ENCODE measurements around the gene FANCI.
A peak's percentile ranks its signal among the peaks of the same experiment; 100 is the strongest.

FANCI gene

GRCh38 chr15:89333011-89333860 lies 89.5 kb downstream of the FANCI start:
- no peak for DNase-seq (ENCODE audit: low spot score)

DNA sequence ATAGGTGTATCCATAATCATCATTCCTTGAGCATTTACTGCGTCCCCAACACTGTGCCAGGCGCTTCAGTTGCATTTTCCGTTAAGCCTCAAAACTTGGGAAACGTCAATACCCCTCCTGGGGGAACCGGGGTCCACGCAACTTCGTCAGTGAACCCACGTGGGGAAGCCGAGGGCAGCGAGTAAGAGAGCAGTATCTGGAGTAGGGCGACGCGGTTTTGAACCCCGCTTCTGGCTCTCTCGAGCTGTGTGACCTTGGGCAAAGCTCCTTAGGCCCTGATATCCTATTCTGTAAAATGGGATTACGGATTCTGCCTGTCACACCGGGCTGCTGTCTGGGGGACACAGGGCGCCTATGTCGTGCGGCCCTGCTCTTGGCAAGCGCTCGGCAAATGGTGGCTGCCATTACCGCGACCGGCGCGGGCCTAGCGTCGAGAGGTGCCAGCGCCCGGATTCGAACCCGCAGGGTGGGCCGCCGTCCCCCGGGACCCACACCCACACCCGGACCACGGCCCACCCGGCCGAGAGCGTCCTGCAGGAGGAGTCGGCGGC lies 90.3 kb downstream of the FANCI start:
- no peak for DNase-seq (ENCODE audit: low spot score)

- peak; percentile 97 for DNase-seq (ENCODE audit: low spot score)
Observed at GRCh38 chr15:89334510-89335297, 90.9 kb downstream of the FANCI start, which contains the start of gene POLG. TSS of gene POLG (minus strand) at chr15:89334824. CDS start at chr15:89333754, 1,070 bp downstream.

DNA sequence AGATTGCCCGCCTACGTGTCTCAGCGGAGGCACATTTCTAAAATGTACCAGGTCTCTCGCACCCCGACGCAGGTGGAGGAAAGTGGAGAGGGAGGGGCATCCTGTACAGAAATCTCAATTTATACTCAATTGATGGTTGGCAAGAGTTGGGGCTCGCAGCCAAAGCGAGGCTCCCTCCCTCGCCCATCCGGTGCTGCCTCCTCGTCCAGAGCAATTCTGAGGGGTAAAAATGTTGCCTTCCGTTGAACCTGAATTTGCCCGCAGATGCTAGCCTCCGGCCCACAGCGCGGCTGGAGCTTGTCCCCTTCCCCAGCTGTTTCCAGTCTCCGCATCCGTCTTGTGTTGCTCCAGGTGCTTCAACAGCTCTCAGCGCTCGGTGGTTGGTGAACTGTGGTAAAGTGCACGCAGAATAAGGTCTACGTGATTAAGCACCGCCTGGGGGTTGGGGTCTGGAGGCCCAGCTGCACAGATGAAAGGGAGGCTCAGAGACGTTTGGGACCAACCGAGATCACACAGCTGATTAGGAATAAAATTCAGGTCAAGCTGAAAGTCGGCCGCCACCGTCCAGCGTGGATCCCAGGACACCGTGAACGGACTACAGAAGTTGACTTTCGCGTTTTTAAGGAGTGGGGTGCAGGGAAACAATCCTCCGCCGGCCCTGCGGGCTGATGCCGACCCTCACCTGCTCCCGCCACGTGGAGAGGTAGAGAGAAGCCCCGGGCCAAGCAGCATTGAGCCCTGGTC lies 91.7 kb downstream of the FANCI start:
- no peak for DNase-seq (ENCODE audit: low spot score)

DNA sequence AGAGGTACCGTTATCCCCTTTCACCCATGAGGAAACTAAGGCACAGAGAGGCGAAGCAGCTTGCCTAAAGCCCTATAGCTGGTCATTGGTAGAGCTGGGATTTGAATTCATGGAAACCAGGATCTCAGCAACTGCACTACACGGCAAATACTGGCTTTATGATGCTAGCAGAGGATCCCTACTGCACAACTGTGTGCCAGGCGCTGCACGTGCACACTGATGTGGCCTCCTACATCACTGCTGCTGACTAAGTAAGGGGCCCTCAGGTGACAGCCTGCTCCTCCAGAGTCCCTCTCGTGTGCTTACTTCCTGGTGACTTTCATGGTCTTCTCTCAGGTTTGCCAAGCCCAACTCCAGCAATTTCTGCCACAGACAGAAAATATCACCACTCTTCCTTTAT lies 94.3 kb downstream of the FANCI start:
- DNase-seq (ENCODE audit: low spot score) = no peak

- no peak for DNase-seq (ENCODE audit: low spot score)
Observed at GRCh38 chr15:89340573-89340972, 96.8 kb downstream of the FANCI start.

GRCh38 chr15:89341316-89342005 lies 97.7 kb downstream of the FANCI start:
- DNase-seq (ENCODE audit: low spot score) = no peak

DNA sequence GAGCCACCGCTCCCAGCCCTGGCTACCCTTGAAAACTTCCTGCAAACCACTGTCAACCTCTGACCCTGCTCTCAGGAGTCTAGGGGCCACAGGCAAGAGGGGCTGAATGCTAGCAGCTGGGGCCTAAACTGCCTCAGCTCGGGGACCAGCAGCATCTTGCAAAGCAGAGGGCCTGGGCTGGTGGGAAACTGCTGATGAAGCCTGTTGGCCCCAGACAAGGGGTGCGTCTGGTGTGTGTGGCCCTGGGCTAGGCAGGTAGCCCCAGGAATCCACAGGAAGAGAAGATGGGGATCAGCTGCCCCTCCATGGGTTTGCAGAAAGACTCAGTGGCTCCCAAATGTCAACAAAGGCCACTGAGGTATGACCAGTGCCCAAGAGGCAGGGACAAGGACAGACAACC lies 99.1 kb downstream of the FANCI start:
- DNase-seq (ENCODE audit: low spot score) = no peak

DNA sequence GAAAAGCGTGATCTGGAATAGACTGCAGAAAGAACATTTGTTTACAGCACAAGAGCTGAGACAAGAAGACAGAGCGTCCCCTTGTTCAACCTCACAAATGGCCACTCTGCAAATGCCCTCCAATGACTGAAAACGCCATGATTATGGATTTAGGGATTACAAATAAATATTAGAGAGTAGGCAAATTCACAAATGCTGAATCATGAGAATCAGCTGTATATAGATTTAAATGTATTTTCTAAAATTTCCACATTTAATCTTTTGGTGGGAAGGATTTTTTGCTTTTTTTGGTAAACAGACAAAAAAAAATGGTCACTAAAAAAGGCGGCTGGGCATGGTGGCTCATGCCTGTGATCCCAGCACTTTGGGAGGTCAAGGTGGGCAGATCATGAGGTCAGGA lies 101.5 kb downstream of the FANCI start:
- no peak for DNase-seq (ENCODE audit: low spot score)

GRCh38 chr15:89346516-89347231 lies 102.9 kb downstream of the FANCI start:
- no peak for DNase-seq (ENCODE audit: low spot score)

GRCh38 chr15:89349206-89349558 lies 105.4 kb downstream of the FANCI start:
- DNase-seq (ENCODE audit: low spot score) = no peak

DNA sequence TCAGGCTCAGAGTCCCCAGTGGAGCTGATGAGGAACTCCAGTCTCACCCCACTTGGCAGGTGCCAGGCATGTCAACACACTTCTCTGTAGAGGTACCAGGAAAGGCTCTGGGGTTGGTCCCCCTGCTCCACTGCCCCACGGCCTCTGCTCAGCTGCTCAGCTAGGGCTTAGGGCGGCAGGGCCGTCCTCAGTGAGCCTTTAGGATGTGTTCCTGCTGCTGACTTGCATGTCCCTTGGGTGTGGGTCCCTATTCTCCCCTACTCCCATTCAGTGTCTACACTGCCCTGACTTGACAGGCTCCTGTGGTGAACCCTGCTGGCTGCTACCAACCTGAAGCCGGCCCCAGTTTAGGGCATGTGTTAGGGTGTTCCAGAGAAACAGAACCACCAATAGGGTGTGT lies 108.7 kb downstream of the FANCI start:
- DNase-seq (ENCODE audit: low spot score) = no peak

DNA sequence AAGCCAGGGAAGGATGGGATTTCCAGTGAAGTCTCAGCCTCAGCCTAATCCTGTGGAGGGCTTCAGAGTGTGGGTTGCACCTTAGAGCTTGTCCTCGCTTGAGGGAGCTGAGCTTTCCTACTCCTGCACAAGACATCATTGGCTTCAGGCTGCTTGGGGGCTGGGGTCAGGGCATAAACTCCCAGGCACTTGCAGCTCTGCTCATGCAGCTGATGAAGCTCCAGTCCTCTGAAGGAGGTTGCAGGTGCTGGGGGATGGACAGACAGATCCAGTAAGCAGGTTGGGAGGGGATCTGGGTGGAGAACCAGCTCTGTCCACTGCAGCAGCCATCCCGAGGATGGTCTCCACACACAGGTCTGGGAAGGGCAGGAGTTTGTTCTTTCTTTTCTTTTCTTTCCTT lies 110.2 kb downstream of the FANCI start:
- DNase-seq (ENCODE audit: low spot score) = no peak

DNA sequence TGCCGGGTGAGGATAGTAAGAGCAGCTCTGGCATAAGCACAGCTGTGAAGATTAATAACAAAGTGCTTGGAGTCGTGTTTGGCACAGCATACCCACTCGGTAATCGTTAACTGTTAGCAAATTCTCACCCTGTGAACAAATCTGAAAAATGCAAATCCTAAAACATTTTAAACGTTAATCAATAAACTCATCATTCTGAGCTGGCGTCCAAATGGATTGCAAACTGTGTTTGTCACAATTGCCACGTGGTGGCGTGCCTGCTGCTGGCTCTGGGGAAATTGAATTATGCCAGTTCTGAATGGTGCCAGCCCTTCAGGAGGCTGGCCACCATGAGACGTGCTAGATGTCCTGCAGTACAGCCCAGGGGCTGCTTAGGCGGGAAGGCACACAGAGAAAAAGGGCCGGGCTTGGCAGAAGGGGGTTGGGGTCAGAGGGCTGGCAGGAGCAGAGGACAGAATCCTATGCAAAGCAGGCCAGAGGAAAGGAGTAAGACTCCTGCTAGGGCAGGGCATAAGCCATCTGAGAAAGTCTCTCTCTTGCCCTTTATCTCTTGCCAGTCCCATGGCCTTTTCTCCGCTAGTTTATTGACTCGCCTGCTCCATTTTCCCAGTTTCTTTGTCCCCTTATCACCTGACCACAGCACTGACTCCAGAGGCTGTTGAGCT lies 113.0 kb downstream of the FANCI start:
- DNase-seq (ENCODE audit: low spot score) = no peak

GRCh38 chr15:89358435-89358754 lies 114.6 kb downstream of the FANCI start:
- peak; percentile 5 for DNase-seq (ENCODE audit: low spot score)

DNA sequence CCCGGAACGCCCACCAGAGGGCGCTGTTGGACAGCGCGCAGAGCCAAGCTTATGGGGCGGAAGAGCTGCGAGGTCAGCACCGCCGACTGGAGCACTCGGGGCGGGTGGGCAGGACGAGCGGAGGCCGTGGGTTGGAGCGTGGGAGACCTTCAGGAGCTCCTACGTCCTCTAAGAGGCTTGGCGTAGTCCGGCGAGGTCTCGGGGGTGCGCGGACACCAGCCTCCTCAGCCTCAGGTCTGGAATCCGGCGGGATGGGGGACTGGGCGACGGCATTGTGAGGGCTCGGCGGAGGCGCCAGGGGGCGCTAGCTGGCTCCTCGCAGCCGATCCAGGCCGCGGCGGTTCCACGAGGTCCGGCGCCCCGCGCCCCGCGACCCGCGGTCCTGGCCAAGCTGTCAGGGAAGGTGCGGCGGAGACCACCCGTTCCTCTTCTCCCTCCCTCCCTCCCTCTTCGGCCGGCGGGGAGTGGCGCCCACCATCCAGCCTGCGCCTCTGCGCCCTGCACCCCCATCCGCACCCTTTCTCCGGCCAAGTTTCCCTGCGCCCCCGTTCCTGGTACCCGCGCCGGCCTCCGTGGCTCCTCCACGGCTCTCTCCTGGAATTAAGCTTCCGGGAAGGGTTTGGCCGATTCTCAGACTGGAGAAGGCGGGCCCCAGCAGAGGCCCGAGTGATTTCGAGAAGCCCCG lies 115.1 kb downstream of the FANCI start:
- DNase-seq (ENCODE audit: low spot score) = peak; percentile 81

DNA sequence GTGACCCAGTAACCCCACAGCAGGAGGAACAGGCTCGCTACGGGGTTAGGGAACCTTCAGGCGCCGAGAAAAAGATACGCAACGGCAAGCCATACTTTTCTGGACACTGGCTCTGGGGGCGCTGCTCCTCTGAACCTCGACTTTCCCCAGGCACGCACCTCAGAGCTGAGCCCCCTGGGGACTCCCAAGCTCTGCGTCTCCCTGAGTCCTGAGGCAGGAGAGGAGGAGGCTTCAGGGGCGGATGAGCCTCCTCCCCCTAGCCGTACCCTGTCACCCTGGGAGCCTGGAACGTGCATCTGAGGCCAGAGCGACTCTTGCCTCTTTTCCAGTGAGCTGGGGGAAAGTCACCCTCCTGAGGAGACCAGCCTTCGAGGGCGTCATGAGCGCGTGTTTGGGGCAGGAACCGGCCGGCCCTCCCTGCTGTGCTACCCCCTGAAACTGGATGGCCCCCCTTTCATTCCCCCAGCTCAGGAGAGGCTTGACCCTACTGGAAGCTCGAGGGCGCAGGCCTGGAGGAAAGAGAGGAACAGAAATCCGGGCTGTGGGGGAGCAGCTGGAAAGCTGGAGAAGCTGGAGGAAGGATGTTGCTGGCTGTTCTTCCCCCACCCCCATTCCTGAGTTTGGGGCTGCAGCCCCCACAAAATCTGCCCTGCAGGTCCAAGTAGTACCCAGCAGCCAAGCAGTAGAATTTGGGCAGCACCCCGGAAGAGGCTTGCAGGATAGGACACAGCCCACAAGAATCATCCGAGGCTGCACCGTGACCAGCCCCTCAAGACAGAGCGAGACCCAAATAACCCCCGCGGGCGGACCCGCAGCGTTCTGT lies 115.9 kb downstream of the FANCI start:
- DNase-seq (ENCODE audit: low spot score) = no peak

DNA sequence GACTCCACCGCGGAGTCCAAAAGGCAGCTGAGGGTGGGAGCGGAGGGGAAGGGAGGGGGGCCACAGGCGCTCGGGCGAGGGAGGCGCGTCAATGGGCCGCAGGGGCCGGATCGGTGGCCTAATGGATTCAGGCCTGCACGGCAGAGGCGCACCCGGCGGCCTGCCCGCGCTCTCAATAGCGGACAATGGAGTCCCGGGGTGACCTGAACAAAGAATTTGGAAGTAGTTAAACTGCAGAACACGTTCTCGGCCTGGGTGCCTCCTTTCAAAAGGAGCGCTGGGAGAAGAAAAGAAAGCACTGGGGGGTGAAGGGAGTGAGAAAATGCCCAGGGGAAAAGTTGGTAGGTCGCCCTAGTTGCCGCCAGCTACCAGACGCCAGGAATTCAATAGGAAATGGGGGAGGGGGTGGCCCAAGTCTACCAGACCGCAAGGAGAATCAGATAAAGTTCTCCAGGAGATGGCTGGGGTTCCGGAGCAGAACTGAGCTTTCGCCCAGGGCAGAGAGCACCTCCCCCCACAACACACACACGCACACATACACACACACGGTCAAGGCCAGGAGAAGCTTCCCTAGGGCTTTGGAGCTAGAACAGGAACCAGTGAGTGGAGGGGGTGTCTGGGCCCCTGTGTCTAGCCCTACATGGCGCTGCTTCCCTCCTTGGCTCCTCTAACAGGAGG lies 116.7 kb downstream of the FANCI start:
- no peak for DNase-seq (ENCODE audit: low spot score)

All from hematopoietic multipotent progenitor cell treated with erythropoietin and hydrocortisone succinate and interleukin-3 and kit ligand, for 15 days (in vitro differentiated cells).